ENCODE measurements around the gene ZKSCAN1.

The ZKSCAN1 gene

GRCh38 chr7:100024020-100024619, 8.7 kb downstream of the ZKSCAN1 start:
- TF ChIP-seq YY1 (IDR thresholded peaks at IDR 0.05; ENCODE audit: insufficient read depth, insufficient read length) (no peak), ZNF274 (IDR thresholded peaks at IDR 0.05; ENCODE audit: low read depth, low read length) (no peak), SUZ12 (IDR thresholded peaks at IDR 0.05; ENCODE audit: extremely low read depth, insufficient read depth, insufficient read length) (no peak)
- H3K9ac ChIP-seq (ENCODE audit: insufficient read length, low read depth): no peak overlapping the region
- no peaks in the 10 kb centered on the region for H3K27me3 ChIP-seq (ENCODE audit: insufficient read depth, insufficient read length)
- no peak for DNase-seq (ENCODE audit: low read depth, low spot score)
- H3K9me3 ChIP-seq (ENCODE audit: insufficient read depth, low read length): no peaks in the 10 kb centered on the region
- peaks cover 58% of the 10 kb centered on the region for H3K36me3 ChIP-seq (ENCODE audit: insufficient read depth, insufficient read length, low read length)
- H3K4me1 ChIP-seq (ENCODE audit: insufficient read depth, insufficient read length): no peaks in the 10 kb centered on the region
- H3K4me3 ChIP-seq (ENCODE audit: insufficient read length, low read depth): no peak overlapping the region

DNA sequence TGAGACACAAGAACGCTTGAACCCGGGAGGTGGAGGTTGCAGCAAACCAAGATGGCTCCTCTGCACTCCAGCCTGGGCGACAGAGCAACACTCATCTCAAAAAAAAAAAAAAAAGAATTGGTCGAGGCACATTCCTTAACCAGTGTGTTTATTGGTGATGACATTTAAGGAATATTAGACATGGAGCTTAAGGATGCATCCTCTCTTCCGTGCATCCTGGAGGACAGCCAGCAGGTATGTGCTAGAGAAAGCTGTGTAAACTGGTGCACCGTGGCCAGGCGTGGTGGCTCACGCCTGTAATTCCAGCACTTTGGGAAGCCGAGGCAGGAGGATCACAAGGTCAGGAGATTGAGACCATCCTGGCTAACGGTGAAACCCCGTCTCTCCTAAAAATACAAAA, 11.8 kb downstream of the ZKSCAN1 start:
- H3K36me3 ChIP-seq (ENCODE audit: insufficient read depth, insufficient read length, low read length): peaks cover 75% of the 10 kb centered on the region
- no peak for TF ChIP-seq SUZ12 (IDR thresholded peaks at IDR 0.05; ENCODE audit: extremely low read depth, insufficient read depth, insufficient read length)
- TF ChIP-seq YY1 (IDR thresholded peaks at IDR 0.05; ENCODE audit: insufficient read depth, insufficient read length): no peak
- TF ChIP-seq ZNF274 (IDR thresholded peaks at IDR 0.05; ENCODE audit: low read depth, low read length): no peak
- H3K4me3 ChIP-seq (ENCODE audit: insufficient read length, low read depth): no peak overlapping the region
- H3K4me1 ChIP-seq (ENCODE audit: insufficient read depth, insufficient read length): no peaks in the 10 kb centered on the region
- no peaks in the 10 kb centered on the region for H3K27me3 ChIP-seq (ENCODE audit: insufficient read depth, insufficient read length)
- DNase-seq (ENCODE audit: low read depth, low spot score): no peak
- no peaks in the 10 kb centered on the region for H3K9me3 ChIP-seq (ENCODE audit: insufficient read depth, low read length)
- no peak overlapping the region for H3K9ac ChIP-seq (ENCODE audit: insufficient read length, low read depth)

DNA sequence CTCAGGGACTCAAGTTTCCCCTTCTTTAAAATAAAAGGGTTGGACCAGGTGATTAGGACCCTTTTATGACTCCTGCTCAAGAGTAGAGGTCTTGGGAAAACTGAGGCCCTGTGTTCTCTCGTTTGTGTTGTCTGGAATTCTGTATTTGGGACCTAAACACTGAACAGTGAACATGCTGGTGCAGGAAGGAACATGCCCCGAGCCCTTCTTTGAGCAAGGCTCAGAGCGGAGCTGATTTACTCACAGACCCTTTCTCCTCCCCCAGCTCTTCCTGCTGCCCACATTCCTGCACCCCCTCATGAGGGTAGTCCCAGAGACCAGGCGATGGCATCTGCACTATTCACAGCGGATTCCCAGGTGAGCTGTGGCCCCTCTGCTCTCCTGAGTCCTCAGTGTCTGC, 14.2 kb downstream of the ZKSCAN1 start:
- Histone ChIP-seq H3K27me3 (ENCODE audit: insufficient read depth, insufficient read length) (no peaks in the 10 kb centered on the region), H3K4me3 (ENCODE audit: insufficient read length, low read depth) (no peak overlapping the region), H3K4me1 (ENCODE audit: insufficient read depth, insufficient read length) (no peaks in the 10 kb centered on the region), H3K9ac (ENCODE audit: insufficient read length, low read depth) (no peak overlapping the region), H3K36me3 (ENCODE audit: insufficient read depth, insufficient read length, low read length) (peaks cover 71% of the 10 kb centered on the region), H3K9me3 (ENCODE audit: insufficient read depth, low read length) (no peaks in the 10 kb centered on the region)
- TF ChIP-seq SUZ12 (IDR thresholded peaks at IDR 0.05; ENCODE audit: extremely low read depth, insufficient read depth, insufficient read length) (no peak), ZNF274 (IDR thresholded peaks at IDR 0.05; ENCODE audit: low read depth, low read length) (no peak), YY1 (IDR thresholded peaks at IDR 0.05; ENCODE audit: insufficient read depth, insufficient read length) (no peak)
- no peak for DNase-seq (ENCODE audit: low read depth, low spot score)

- peaks cover 82% of the 10 kb centered on the region for H3K36me3 ChIP-seq (ENCODE audit: insufficient read depth, insufficient read length, low read length)
- TF ChIP-seq SUZ12 (IDR thresholded peaks at IDR 0.05; ENCODE audit: extremely low read depth, insufficient read depth, insufficient read length) (no peak), ZNF274 (IDR thresholded peaks at IDR 0.05; ENCODE audit: low read depth, low read length) (no peak)
These were observed 18.1 kb downstream of the ZKSCAN1 start for GRCh38 chr7:100033526-100033925.

DNA sequence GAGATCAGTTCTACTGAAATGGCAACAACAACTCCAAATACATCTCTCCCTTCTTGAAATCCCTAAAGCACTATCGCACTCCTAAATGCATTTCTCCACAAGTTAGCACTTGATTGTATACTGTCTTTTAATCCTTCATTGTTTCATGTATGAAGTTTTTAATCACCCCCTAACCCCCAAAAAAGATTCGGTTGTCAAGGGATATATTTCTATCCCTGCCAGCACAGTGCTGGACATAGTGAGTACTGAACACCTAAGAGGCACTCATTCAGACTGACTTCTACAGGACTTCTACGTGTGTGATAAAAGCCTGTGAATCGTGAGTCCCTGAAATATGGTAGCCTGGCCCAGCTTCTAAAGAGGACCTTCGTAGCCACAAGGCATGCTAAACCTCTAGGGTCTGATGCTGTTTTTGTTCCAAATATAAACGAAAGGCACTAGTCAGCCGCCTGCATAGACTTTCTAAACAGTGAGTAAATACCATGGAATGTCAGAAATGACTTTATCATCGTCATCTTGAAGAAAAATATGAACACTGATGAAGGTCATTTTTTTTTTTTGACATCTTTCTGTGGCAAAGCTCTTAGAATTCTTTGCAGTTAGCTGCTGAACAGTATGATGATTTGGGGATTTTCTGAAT, 19.6 kb downstream of the ZKSCAN1 start:
- Histone ChIP-seq H3K27me3 (ENCODE audit: insufficient read depth, insufficient read length) (no peaks in the 10 kb centered on the region), H3K9me3 (ENCODE audit: insufficient read depth, low read length) (no peaks in the 10 kb centered on the region), H3K9ac (ENCODE audit: insufficient read length, low read depth) (no peak overlapping the region), H3K4me1 (ENCODE audit: insufficient read depth, insufficient read length) (no peaks in the 10 kb centered on the region), H3K4me3 (ENCODE audit: insufficient read length, low read depth) (no peak overlapping the region), H3K36me3 (ENCODE audit: insufficient read depth, insufficient read length, low read length) (peaks cover 72% of the 10 kb centered on the region)
- no peak for DNase-seq (ENCODE audit: low read depth, low spot score)
- TF ChIP-seq ZNF274 (IDR thresholded peaks at IDR 0.05; ENCODE audit: low read depth, low read length) (no peak), SUZ12 (IDR thresholded peaks at IDR 0.05; ENCODE audit: extremely low read depth, insufficient read depth, insufficient read length) (no peak), YY1 (IDR thresholded peaks at IDR 0.05; ENCODE audit: insufficient read depth, insufficient read length) (no peak)

More at GRCh38 chr7:100033526-100033925, 18.1 kb downstream of the ZKSCAN1 start:
- H3K27me3 ChIP-seq (ENCODE audit: insufficient read depth, insufficient read length): no peaks in the 10 kb centered on the region
- no peak overlapping the region for H3K4me3 ChIP-seq (ENCODE audit: insufficient read length, low read depth)
- no peaks in the 10 kb centered on the region for H3K4me1 ChIP-seq (ENCODE audit: insufficient read depth, insufficient read length)
- H3K9me3 ChIP-seq (ENCODE audit: insufficient read depth, low read length): no peaks in the 10 kb centered on the region
- no peak overlapping the region for H3K9ac ChIP-seq (ENCODE audit: insufficient read length, low read depth)
- no peak for DNase-seq (ENCODE audit: low read depth, low spot score)

DNA sequence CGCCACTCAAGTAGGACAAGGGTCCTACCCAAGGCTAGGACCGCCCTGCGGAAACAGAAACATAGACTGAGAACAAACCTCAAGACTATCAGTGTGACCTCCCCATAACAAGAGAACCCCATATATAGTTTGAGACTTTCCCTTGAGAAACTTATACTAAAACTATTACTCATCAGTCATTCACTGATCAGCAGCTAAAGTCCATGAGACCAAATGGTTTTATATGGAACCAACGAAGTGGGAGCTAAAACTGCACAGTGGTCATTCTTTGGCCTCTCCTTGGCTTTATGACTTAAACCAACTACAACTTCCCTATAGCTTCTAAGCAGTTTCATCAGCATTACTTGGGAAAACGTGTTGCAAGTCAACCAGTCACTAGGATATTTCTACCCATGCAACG, 20.5 kb downstream of the ZKSCAN1 start:
- TF ChIP-seq YY1 (IDR thresholded peaks at IDR 0.05; ENCODE audit: insufficient read depth, insufficient read length) (no peak), ZNF274 (IDR thresholded peaks at IDR 0.05; ENCODE audit: low read depth, low read length) (no peak), SUZ12 (IDR thresholded peaks at IDR 0.05; ENCODE audit: extremely low read depth, insufficient read depth, insufficient read length) (no peak)
- no peak for DNase-seq (ENCODE audit: low read depth, low spot score)
- Histone ChIP-seq H3K36me3 (ENCODE audit: insufficient read depth, insufficient read length, low read length) (peaks cover 64% of the 10 kb centered on the region), H3K4me3 (ENCODE audit: insufficient read length, low read depth) (no peak overlapping the region), H3K4me1 (ENCODE audit: insufficient read depth, insufficient read length) (no peaks in the 10 kb centered on the region), H3K9ac (ENCODE audit: insufficient read length, low read depth) (no peak overlapping the region), H3K27me3 (ENCODE audit: insufficient read depth, insufficient read length) (no peaks in the 10 kb centered on the region), H3K9me3 (ENCODE audit: insufficient read depth, low read length) (no peaks in the 10 kb centered on the region)

- H3K4me1 ChIP-seq (ENCODE audit: insufficient read depth, insufficient read length): no peaks in the 10 kb centered on the region
- H3K9me3 ChIP-seq (ENCODE audit: insufficient read depth, low read length): no peaks in the 10 kb centered on the region
- H3K9ac ChIP-seq (ENCODE audit: insufficient read length, low read depth): no peak overlapping the region
- peaks cover 45% of the 10 kb centered on the region for H3K36me3 ChIP-seq (ENCODE audit: insufficient read depth, insufficient read length, low read length)
- no peak overlapping the region for H3K4me3 ChIP-seq (ENCODE audit: insufficient read length, low read depth)
- DNase-seq (ENCODE audit: low read depth, low spot score): no peak
- H3K27me3 ChIP-seq (ENCODE audit: insufficient read depth, insufficient read length): no peaks in the 10 kb centered on the region
- TF ChIP-seq ZNF274 (IDR thresholded peaks at IDR 0.05; ENCODE audit: low read depth, low read length): no peak
- no peak for TF ChIP-seq SUZ12 (IDR thresholded peaks at IDR 0.05; ENCODE audit: extremely low read depth, insufficient read depth, insufficient read length)
- TF ChIP-seq YY1 (IDR thresholded peaks at IDR 0.05; ENCODE audit: insufficient read depth, insufficient read length): no peak
These were observed 22.9 kb downstream of the ZKSCAN1 start for GRCh38 chr7:100038326-100038725.
